ENCODE data around the gene ZNF488. TPM values are rescaled to one million over a fixed set of nuclear protein-coding genes. Genes with fewer than 3 reads are reported as not detected.

The ZNF488 gene
- total and polyA plus RNA-seq, 2 experiments from 2014 or later: 0.15 to 1.2 TPM

- TF ChIP-seq, protein P1, sequence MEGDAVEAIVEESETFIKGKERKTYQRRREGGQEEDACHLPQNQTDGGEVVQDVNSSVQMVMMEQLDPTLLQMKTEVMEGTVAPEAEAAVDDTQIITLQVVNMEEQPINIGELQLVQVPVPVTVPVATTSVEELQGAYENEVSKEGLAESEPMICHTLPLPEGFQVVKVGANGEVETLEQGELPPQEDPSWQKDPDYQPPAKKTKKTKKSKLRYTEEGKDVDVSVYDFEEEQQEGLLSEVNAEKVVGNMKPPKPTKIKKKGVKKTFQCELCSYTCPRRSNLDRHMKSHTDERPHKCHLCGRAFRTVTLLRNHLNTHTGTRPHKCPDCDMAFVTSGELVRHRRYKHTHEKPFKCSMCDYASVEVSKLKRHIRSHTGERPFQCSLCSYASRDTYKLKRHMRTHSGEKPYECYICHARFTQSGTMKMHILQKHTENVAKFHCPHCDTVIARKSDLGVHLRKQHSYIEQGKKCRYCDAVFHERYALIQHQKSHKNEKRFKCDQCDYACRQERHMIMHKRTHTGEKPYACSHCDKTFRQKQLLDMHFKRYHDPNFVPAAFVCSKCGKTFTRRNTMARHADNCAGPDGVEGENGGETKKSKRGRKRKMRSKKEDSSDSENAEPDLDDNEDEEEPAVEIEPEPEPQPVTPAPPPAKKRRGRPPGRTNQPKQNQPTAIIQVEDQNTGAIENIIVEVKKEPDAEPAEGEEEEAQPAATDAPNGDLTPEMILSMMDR (IDR thresholded peaks at IDR 0.05; ENCODE audit: low read depth, low read length): no peak
- Histone ChIP-seq H3K27me3 (no peaks in the 10 kb centered on the region), H3K9me3 (ENCODE audit: low read depth) (no peaks in the 10 kb centered on the region), H3K27ac (peak overlapping the region; percentile 74), H3K4me3 (no peak overlapping the region), H3K36me3 (no peaks in the 10 kb centered on the region), H3K4me1 (ENCODE audit: low read depth) (peaks cover 40% of the 10 kb centered on the region)
- DNase-seq (ENCODE audit: low read depth in 1 of 2, low spot score in 1 of 2): no peak
Observed at GRCh38 chr10:47326306-47326926, 57.7 kb downstream of the ZNF488 start.

- Histone ChIP-seq H3K4me3 (no peak overlapping the region), H3K27ac (peak overlapping the region; percentile 74), H3K9me3 (ENCODE audit: low read depth) (no peaks in the 10 kb centered on the region), H3K27me3 (no peaks in the 10 kb centered on the region), H3K4me1 (ENCODE audit: low read depth) (peaks cover 48% of the 10 kb centered on the region), H3K36me3 (no peaks in the 10 kb centered on the region)
- no peak for DNase-seq (ENCODE audit: low read depth in 1 of 2, low spot score in 1 of 2)
- TF ChIP-seq, protein P1 (IDR thresholded peaks at IDR 0.05; ENCODE audit: low read depth, low read length): no peak
Observed at GRCh38 chr10:47325303-47326291, 58.5 kb downstream of the ZNF488 start.

GRCh38 chr10:47323636-47324296, 60.3 kb downstream of the ZNF488 start:
- Histone ChIP-seq H3K27ac (peak overlapping the region; percentile 24), H3K4me1 (ENCODE audit: low read depth) (peaks cover 51% of the 10 kb centered on the region), H3K36me3 (no peaks in the 10 kb centered on the region), H3K4me3 (no peak overlapping the region), H3K27me3 (no peaks in the 10 kb centered on the region), H3K9me3 (ENCODE audit: low read depth) (no peaks in the 10 kb centered on the region)
- DNase-seq (ENCODE audit: low read depth in 1 of 2, low spot score in 1 of 2): peak in 1 of 2 donors; percentile 46
- TF ChIP-seq, protein P1 (IDR thresholded peaks at IDR 0.05; ENCODE audit: low read depth, low read length): no peak

GRCh38 chr10:47323087-47323486, 61.0 kb downstream of the ZNF488 start:
- no peak overlapping the region for H3K4me3 ChIP-seq
- no peak for DNase-seq (ENCODE audit: low read depth in 1 of 2, low spot score in 1 of 2)
- TF ChIP-seq, protein P1 (IDR thresholded peaks at IDR 0.05; ENCODE audit: low read depth, low read length): no peak

GRCh38 chr10:47322300-47323061, 61.6 kb downstream of the ZNF488 start, which contains the start of gene GDF2:
Gene GDF2 (plus strand): TSS chr10:47322454. CDS start chr10:47322669, 215 bp downstream.
- peaks cover 50% of the 10 kb centered on the region for H3K4me1 ChIP-seq (ENCODE audit: low read depth)
- no peaks in the 10 kb centered on the region for H3K27me3 ChIP-seq
- H3K36me3 ChIP-seq: no peaks in the 10 kb centered on the region
- peak in 1 of 2 donors; percentile 30 for DNase-seq (ENCODE audit: low read depth in 1 of 2, low spot score in 1 of 2)
- no peak within 1 kb of the TSS for H3K4me3 ChIP-seq
- TF ChIP-seq, protein P1 (IDR thresholded peaks at IDR 0.05; ENCODE audit: low read depth, low read length): no peak
- H3K27ac ChIP-seq: peak within 1 kb of the TSS; percentile 29
- no peaks in the 10 kb centered on the region for H3K9me3 ChIP-seq (ENCODE audit: low read depth)

More at GRCh38 chr10:47323087-47323486, 61.0 kb downstream of the ZNF488 start:
- Histone ChIP-seq H3K4me1 (ENCODE audit: low read depth) (peaks cover 51% of the 10 kb centered on the region), H3K9me3 (ENCODE audit: low read depth) (no peaks in the 10 kb centered on the region), H3K36me3 (no peaks in the 10 kb centered on the region), H3K27me3 (no peaks in the 10 kb centered on the region), H3K27ac (peak overlapping the region; percentile 24)
